CD4-positive, alpha-beta T cell treated with Interferon gamma for 1 hour (primary cell): ENCODE measurements around the gene ZNF169.
"Not testable (repeated sequence)": the region's sequence is repeated elsewhere in the genome, so short reads cannot be mapped to it uniquely, and the experiment has no call there.

ENCODE experiments used
- DNase-seq: peaks from one replicate; pipeline ENCODE4 v3.0.0-alpha.2; 2020

Gene ZNF169

DNA sequence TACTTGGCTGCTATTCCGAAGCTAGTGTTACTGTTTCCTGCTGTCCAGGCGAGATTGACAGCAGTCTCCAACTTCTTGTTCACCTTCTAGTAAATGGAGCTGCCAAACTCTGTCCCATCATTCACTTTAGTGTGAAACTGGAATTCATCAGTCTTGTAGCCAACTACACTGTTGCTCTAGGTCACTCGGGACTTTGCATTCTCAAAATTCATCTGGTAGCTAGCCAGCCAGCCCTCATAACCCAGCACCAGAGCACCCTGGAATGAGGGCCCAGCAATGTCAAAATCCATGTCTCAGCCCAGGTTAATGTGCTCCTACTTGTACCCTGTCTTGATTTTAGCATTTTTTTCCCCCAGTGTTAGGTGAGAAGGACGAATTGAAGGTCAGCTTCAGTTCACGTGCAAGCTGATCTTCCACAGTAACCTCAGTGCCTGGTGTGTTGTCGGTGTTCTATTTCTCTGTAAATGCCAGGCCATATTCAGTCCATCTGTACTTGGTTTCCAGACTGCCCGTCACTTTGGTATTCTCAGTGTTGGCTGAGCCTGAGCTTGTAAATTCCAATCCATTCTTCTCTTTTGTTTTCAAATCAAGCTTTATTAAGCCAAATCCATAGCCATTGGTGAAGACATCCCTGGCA is 28.9 kb downstream of the ZNF169 start:
- DNase-seq: no peak

GRCh38 chr9:94289691-94290090 is 30.6 kb downstream of the ZNF169 start:
- no peak for DNase-seq

GRCh38 chr9:94298949-94299599 is 40.0 kb downstream of the ZNF169 start:
- no peak for DNase-seq

DNA sequence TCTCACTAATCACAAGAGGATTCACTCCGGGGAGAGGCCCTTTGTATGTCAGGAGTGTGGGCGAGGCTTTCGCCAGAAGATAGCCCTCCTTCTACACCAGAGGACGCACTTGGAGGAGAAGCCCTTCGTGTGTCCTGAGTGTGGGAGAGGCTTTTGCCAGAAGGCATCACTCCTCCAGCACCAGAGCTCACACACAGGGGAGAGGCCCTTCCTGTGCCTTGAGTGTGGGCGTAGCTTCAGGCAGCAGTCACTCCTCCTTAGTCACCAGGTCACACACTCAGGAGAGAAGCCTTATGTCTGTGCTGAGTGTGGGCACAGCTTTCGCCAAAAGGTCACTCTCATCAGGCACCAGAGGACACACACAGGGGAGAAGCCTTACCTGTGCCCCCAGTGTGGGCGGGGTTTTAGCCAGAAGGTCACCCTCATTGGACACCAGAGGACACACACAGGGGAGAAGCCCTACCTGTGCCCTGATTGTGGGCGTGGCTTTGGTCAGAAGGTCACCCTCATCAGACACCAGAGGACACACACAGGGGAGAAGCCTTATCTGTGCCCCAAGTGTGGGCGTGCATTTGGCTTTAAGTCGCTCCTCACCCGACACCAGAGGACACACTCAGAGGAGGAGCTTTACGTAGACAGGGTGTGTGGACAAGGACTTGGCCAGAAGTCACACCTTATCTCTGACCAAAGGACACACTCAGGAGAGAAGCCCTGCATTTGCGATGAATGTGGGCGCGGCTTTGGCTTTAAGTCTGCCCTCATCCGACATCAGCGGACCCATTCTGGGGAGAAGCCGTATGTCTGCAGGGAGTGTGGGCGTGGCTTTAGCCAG is 41.6 kb downstream of the ZNF169 start:
- DNase-seq: no peak

DNA sequence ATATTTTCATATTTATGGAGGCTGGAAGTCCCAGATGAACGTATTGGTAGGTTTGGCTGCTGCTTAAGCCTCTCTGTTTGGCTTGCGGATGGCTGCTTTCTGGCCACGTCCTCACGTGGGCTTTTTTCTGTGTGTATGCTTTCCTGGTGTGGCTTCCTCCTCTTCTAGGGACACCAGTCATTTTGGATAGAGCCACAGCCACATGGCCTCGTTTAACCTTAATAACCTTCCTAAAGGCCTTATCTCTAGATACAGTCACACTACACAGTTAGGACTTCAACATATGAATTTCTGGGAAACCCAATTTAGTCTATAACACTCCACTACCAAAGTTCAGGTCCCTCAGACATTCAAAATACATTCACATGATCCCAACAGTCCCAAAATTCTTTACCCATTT is 42.5 kb downstream of the ZNF169 start:
- DNase-seq: no peak

- DNase-seq: no peak
These were observed 43.3 kb downstream of the ZNF169 start for GRCh38 chr9:94302426-94302825.

DNA sequence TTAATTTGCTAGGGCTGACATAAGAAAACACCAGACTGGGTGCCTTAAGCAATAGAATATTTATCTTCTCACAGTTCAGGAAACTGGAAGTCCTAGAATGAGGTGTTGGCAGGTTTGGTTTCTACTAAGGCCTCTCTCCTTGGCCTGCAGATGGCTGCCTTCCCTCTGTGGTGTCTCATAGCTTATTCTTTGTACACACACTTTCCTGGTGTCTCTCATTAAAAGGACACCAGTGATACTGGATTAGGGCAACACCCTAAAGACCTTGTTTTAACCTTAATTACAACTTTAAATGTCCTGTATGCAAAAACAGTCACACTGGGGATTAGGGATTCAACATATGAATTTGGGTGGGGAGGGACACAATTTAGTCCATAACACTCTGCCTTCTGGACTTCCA is 44.2 kb downstream of the ZNF169 start:
- no peak for DNase-seq

DNA sequence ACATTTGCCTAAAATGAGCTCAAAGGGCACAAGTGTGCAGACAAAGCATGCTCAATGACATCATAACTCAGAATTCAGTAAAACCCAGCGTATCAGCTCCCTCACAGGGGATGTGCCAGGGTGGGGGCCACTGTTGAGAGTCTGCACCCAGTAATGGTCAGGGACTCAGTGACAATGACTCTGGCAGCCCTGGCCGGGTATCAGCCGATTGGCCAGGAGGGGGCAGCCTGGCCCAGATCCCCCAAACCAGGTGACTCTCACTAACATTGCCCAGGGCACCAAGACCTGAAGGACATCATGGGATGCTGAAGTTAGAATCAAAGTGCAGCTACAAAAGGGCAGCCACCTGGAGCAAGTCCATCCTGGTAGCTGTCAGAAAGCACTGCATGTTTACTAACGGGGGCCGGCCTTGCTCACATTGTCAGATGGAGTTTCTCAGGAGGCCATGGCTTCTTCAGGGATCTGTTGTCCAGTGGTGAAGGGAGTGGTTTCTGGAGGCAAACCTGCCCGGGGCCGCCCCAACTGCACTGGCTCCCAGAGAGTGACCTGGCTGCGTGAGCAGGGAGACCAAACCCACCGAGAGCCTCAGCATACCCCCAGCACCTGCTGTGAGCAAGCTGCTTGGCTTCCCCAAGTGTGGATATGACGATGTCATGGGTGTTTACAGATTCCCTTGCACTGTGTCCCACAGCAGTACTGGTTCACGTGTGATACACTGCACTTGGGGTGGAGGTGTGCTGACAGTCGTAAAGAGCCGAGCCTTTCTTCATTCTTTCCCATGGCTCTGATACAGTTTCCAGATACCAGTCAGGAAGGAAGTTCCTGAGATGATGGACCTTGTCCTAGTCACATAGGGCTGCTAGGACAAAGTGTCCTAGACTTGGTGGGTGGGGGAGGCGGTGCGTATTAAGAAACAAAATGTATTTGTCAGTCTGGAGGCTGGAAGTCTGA is 56.2 kb downstream of the ZNF169 start:
- DNase-seq: not testable (repeated sequence)

GRCh38 chr9:94316236-94316635 is 57.1 kb downstream of the ZNF169 start:
- not testable (repeated sequence) for DNase-seq

- not testable (repeated sequence) for DNase-seq
These were observed 59.0 kb downstream of the ZNF169 start for GRCh38 chr9:94317949-94318657.

- DNase-seq: not testable (repeated sequence)
These were observed 63.3 kb downstream of the ZNF169 start for GRCh38 chr9:94322342-94322940.

GRCh38 chr9:94323153-94323798 is 64.2 kb downstream of the ZNF169 start:
- DNase-seq: not testable (repeated sequence)

DNA sequence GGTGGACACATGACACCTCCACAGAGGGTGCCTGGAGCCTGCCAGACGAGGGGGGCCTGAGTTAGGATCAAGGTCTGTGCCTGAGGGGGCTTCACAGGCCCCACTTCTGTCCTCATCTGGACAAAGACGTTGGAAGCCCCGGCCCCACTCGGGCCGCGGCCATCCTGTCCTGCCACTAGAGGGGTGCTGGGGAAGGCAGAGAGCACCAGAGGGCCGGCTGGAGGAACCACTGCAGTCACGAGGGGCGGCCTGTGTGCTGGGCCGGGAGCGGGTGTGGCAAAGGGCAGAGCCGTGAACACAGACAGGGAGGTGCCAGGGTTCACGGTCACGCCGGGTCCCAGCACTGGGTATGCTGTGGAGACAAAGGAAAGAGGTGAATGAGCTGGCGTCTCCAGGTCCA is 66.5 kb downstream of the ZNF169 start:
- DNase-seq: not testable (repeated sequence)

GRCh38 chr9:94328544-94328943 is 69.4 kb downstream of the ZNF169 start, which contains the start of gene NUTM2F:
TSS of gene NUTM2F (minus strand) at chr9:94328644. CDS start at chr9:94328623, 21 bp downstream.
- DNase-seq: not testable (repeated sequence)

GRCh38 chr9:94336445-94336844 is 77.3 kb downstream of the ZNF169 start:
- DNase-seq: not testable (repeated sequence)

DNA sequence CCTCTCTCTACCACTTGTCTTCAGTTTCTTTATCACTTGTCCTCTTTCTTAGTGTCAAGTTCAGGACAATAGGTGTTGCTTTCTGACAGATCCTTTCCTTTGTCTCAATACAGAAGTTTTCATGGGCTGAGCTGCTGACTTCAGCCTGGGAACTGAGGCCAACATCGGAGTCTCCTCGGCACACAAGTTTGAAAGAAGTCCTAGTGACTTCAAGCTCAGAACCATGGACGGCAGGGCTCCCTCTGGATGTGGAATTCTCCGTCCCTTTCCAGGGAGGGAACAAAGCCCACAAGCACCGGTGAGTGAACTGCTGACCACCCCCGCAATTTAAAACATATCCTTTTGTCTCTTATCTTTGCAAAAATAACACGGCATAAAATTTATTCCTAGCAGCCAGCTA is 79.6 kb downstream of the ZNF169 start:
- not testable (repeated sequence) for DNase-seq

- not testable (repeated sequence) for DNase-seq
These were observed 80.6 kb downstream of the ZNF169 start for GRCh38 chr9:94339657-94340056.

GRCh38 chr9:94340750-94341149 is 81.7 kb downstream of the ZNF169 start:
- DNase-seq: not testable (repeated sequence)

DNA sequence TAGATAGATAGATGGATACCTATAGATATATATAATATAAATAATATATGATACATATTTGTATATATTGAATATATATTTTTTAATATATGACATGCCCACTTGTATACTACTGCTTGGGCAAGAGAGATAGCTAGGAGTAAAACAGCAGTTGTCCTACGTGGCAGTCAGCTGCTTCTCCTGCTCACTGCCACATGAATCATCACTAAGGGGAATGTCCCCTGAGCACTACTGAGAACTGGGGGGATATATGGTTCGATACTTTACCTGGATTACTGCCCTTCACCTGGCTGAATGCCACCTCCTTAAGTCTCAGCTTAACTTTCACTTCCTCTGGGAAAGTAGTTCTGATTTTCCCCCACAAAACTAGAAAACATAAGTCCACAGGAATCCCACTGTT is 82.6 kb downstream of the ZNF169 start:
- DNase-seq: not testable (repeated sequence)

DNA sequence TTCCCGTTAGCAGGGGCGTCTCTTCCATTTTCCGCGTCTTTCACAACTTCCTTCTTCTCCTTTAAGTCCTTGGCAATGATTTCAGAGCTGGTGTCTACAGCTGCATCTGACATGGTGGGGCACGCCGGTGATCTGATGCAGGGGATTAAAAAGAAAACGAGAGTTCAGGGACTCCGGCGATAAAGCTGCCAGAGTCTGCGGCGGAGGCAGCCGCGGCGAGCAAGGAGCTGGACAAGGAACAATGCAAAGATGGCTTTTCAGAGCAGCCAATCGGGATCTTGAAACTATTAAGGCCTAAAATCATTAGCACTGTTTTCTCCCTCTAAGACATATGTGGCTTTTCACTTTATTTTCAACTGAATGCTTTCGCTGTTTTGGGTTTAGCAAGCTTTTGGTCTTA is 88.4 kb downstream of the ZNF169 start:
- not testable (repeated sequence) for DNase-seq

GRCh38 chr9:94348754-94349153 is 89.7 kb downstream of the ZNF169 start:
- DNase-seq: not testable (repeated sequence)
